GM19467 (cell line): Measurements from ENCODE around the gene BOLA2B.

Experiments
- ATAC-seq: cut with Tn5 transposase; IDR thresholded peaks from one replicate; pipeline ENCODE4 v1.9.1; 2021; ENCODE audit warnings: mild to moderate bottlenecking, moderate library complexity; ENCODE audit not compliant: unreplicated experiment

The BOLA2B gene

GRCh38 chr16:30145657-30146056 is 47.8 kb downstream of the BOLA2B start:
- ATAC-seq: no peak

DNA sequence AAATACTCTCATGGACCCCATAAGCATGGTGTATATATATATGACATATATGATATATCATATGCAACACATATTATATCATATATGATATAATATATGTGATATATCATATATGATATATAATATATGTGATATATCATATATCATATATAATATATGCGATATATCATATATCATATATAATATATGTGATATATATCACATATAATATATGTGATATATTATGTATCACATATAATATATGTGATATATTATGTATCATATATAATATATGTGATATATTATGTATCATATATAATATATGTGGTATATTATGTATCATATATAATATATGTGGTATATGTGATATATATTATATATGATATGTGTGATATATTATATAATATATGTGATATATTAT is 48.5 kb downstream of the BOLA2B start:
- ATAC-seq: no peak

- no peak for ATAC-seq
Observed at GRCh38 chr16:30144017-30144416, 49.4 kb downstream of the BOLA2B start.

- ATAC-seq: no peak
Observed at GRCh38 chr16:30143347-30143702, 50.1 kb downstream of the BOLA2B start.
